HepG2 (cell line): ENCODE measurements around the gene PBX2. TPM values are rescaled to one million over a fixed set of nuclear protein-coding genes. Genes with fewer than 3 reads are reported as not detected.
A peak's percentile ranks its signal among the peaks of the same experiment; 100 is the strongest.

ENCODE experiments used
- HNRNPL ChIP-seq: fragments of 200-400 bp; formaldehyde crosslinking; IDR thresholded peaks from 2 replicates; pipeline ENCODE4 v1.6.1; 2017; ENCODE audit warnings: mild to moderate bottlenecking, low read depth, low read length
- HOXD1 ChIP-seq: sonication (generic); formaldehyde crosslinking; IDR thresholded peaks from 2 replicates; pipeline ENCODE4 v1.5.0; 2020; ENCODE audit warnings: missing genetic modification reagents
- KAT2B ChIP-seq: fragments of 150-350 bp; IDR thresholded peaks from 2 replicates; pipeline ENCODE4 v1.6.1; 2014; ENCODE audit warnings: low read depth, low read length, borderline replicate concordance
- NFRKB ChIP-seq: fragments of 450-650 bp; IDR thresholded peaks from 2 replicates; pipeline ENCODE4 v1.6.1; 2017
- POLR2G ChIP-seq: fragments of 200-400 bp; formaldehyde crosslinking; IDR thresholded peaks from 2 replicates; pipeline ENCODE4 v1.6.1; 2018; ENCODE audit warnings: mild to moderate bottlenecking, low read depth, low read length, moderate library complexity
- RBAK ChIP-seq: sonication (generic); formaldehyde crosslinking; IDR thresholded peaks from 2 replicates; pipeline ENCODE4 v1.5.1; 2020; ENCODE audit warnings: mild to moderate bottlenecking, missing genetic modification reagents
- RBFOX2 ChIP-seq: fragments of 200-400 bp; formaldehyde crosslinking; IDR thresholded peaks from 2 replicates; pipeline ENCODE4 v1.6.1; 2017; ENCODE audit warnings: low read depth, mild to moderate bottlenecking, low read length
- RFX1 ChIP-seq: fragments of 450-650 bp; IDR thresholded peaks from 2 replicates; pipeline ENCODE4 v1.6.1; 2017
- STAG1 ChIP-seq: sonication (generic); formaldehyde crosslinking; IDR thresholded peaks from 2 replicates; pipeline ENCODE4 v1.4.0; 2020; ENCODE audit warnings: missing genetic modification reagents
- U2AF2 ChIP-seq: fragments of 200-400 bp; formaldehyde crosslinking; IDR thresholded peaks from 2 replicates; pipeline ENCODE4 v1.6.1; 2017; ENCODE audit warnings: low read depth, mild to moderate bottlenecking, low read length
- XBP1 ChIP-seq: sonication (generic); formaldehyde crosslinking; IDR thresholded peaks from 2 replicates; pipeline ENCODE4 v1.5.0; 2020; ENCODE audit warnings: missing genetic modification reagents
- ZNF124 ChIP-seq: sonication (generic); formaldehyde crosslinking; IDR thresholded peaks from 2 replicates; pipeline ENCODE4 v1.4.0; 2020; ENCODE audit warnings: missing genetic modification reagents
- ZNF263 ChIP-seq: sonication (generic); formaldehyde crosslinking; IDR thresholded peaks from 2 replicates; pipeline ENCODE4 v1.4.0; 2020; ENCODE audit warnings: missing genetic modification reagents
- ZNF75D ChIP-seq: sonication (generic); formaldehyde crosslinking; IDR thresholded peaks from 2 replicates; pipeline ENCODE4 v1.8.1; 2023; ENCODE audit warnings: missing genetic modification reagents, mild to moderate bottlenecking, borderline replicate concordance
- ZNF772 ChIP-seq: sonication (generic); formaldehyde crosslinking; IDR thresholded peaks from 2 replicates; pipeline ENCODE4 v1.5.0; 2020; ENCODE audit warnings: mild to moderate bottlenecking, missing genetic modification reagents
- polyA plus RNA-seq, 8 experiments: library from polyadenylated mRNA; depleted of rRNA in 3 of 8; stranded (reverse) in 7 of 8; unstranded in 1 of 8; fragments of >200 nt; fragmentation: Illumina TruSeq in 4 of 8; extraction: Trizol in 4 of 8; gene quantifications; 2 replicates each; pipeline versions ENCODE4 v1.2.1 to v1.2.3, GENCODE V29; 2011 to 2016; ENCODE audit warnings: low read depth in 4 of 8, missing spikeins in 1 of 8, mixed read lengths in 1 of 8; ENCODE audit not compliant: insufficient read depth in 1 of 8
- total RNA-seq, 5 experiments: library from RNA; depleted of rRNA; stranded (reverse); fragments of >200 nt; fragmentation: Illumina TruSeq; extraction: Trizol; gene quantifications; 2 replicates each; pipeline ENCODE4 v1.2.3, GENCODE V29; 2016; ENCODE audit warnings: low read depth in 1 of 5
- TF ChIP-seq, protein P1 (sequence below): sonication (generic); formaldehyde crosslinking; conservative IDR thresholded peaks from 2 replicates; pipeline ENCODE4 v1.4.0; 2020; ENCODE audit warnings: missing genetic modification reagents
- TF ChIP-seq, protein P2 (sequence below): sonication (generic); formaldehyde crosslinking; IDR thresholded peaks from 2 replicates; pipeline ENCODE4 v1.4.0; 2020; ENCODE audit warnings: missing genetic modification reagents, borderline replicate concordance
- TF ChIP-seq, protein P3 (sequence below): sonication (generic); formaldehyde crosslinking; IDR thresholded peaks from 2 replicates; pipeline ENCODE4 v1.4.0; 2020; ENCODE audit warnings: missing genetic modification reagents
- TF ChIP-seq, protein P4 (sequence below): fragments of 450-650 bp; IDR thresholded peaks from 2 replicates; pipeline ENCODE4 v1.6.1; 2016
- TF ChIP-seq, protein P5 (sequence below): IDR thresholded peaks from 2 replicates; pipeline ENCODE4 v1.6.1; 2016; ENCODE audit warnings: low read depth, missing genetic modification reagents, missing compliant biosample characterization

Gene PBX2
- total and polyA plus RNA-seq, 2 of the 13 experiments (the other 11 are each of a cell fraction or from before 2014, with no cell fraction given): 42.3 to 77.8 TPM

DNA sequence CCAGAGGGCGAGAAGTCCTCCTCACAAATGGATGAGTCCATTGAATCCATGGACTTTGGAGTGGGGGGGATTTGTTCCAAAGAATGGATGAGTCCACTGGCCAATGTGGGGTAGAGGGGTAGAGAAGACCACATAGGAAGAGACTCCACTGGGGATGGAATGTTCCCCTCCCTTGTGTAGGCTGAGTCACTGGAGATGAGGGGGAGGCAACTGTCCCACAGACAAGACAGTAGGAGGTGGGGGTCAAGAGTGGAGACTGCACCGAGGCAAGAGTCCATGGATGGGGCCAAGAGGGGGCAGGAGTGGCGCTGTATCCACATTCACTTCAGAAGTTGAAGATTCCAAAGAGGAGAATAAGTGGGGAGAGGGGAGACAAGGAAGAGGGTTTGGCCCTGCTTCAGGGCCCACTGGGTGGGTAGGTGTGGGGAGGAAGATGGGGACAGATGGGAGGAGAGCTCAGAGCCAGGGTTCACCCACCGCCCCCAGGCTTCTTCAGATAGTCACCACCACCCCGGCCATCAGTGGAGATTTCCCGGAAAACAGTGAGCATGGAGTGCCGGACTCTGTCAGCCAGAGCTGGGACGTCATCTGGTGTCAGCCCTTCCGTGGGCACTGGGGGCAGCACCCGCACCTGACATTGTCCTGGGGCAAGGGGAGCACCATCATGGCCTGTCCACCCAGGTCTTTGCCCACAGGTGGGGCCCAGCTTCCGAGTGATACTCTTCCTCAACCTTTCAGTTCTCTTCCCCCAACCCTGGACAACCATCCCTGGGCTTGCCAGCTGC, 21.0 kb downstream of the PBX2 start (continued):
- TF ChIP-seq RBAK: no peak
- no peak for TF ChIP-seq HOXD1 (CRISPR knock-in tag)
- TF ChIP-seq STAG1 (CRISPR knock-in tag): peak; percentile 30
- TF ChIP-seq XBP1: no peak
- TF ChIP-seq ZNF124: no peak
- TF ChIP-seq, protein P1, sequence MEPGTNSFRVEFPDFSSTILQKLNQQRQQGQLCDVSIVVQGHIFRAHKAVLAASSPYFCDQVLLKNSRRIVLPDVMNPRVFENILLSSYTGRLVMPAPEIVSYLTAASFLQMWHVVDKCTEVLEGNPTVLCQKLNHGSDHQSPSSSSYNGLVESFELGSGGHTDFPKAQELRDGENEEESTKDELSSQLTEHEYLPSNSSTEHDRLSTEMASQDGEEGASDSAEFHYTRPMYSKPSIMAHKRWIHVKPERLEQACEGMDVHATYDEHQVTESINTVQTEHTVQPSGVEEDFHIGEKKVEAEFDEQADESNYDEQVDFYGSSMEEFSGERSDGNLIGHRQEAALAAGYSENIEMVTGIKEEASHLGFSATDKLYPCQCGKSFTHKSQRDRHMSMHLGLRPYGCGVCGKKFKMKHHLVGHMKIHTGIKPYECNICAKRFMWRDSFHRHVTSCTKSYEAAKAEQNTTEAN (CRISPR knock-in tag): no peak
- no peak for TF ChIP-seq POLR2G
- TF ChIP-seq NFRKB: no peak
- TF ChIP-seq, protein P2, sequence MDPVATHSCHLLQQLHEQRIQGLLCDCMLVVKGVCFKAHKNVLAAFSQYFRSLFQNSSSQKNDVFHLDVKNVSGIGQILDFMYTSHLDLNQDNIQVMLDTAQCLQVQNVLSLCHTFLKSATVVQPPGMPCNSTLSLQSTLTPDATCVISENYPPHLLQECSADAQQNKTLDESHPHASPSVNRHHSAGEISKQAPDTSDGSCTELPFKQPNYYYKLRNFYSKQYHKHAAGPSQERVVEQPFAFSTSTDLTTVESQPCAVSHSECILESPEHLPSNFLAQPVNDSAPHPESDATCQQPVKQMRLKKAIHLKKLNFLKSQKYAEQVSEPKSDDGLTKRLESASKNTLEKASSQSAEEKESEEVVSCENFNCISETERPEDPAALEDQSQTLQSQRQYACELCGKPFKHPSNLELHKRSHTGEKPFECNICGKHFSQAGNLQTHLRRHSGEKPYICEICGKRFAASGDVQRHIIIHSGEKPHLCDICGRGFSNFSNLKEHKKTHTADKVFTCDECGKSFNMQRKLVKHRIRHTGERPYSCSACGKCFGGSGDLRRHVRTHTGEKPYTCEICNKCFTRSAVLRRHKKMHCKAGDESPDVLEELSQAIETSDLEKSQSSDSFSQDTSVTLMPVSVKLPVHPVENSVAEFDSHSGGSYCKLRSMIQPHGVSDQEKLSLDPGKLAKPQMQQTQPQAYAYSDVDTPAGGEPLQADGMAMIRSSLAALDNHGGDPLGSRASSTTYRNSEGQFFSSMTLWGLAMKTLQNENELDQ (CRISPR knock-in tag): no peak
- no peak for TF ChIP-seq RFX1
- peak; percentile 86; the same call in 1 of the 2 replicates for TF ChIP-seq ZNF263 (CRISPR knock-in tag)
- TF ChIP-seq, protein P3, sequence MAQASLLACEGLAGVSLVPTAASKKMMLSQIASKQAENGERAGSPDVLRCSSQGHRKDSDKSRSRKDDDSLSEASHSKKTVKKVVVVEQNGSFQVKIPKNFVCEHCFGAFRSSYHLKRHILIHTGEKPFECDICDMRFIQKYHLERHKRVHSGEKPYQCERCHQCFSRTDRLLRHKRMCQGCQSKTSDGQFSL: peak; percentile 82
- 0 out of 2 replicates have a peak, but pooled peaks have one; percentile 48 for TF ChIP-seq HNRNPL
- no peak for TF ChIP-seq KAT2B
- TF ChIP-seq, protein P4, sequence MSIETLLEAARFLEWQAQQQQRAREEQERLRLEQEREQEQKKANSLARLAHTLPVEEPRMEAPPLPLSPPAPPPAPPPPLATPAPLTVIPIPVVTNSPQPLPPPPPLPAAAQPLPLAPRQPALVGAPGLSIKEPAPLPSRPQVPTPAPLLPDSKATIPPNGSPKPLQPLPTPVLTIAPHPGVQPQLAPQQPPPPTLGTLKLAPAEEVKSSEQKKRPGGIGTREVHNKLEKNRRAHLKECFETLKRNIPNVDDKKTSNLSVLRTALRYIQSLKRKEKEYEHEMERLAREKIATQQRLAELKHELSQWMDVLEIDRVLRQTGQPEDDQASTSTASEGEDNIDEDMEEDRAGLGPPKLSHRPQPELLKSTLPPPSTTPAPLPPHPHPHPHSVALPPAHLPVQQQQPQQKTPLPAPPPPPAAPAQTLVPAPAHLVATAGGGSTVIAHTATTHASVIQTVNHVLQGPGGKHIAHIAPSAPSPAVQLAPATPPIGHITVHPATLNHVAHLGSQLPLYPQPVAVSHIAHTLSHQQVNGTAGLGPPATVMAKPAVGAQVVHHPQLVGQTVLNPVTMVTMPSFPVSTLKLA: no peak
- no peak for TF ChIP-seq ZNF75D (CRISPR knock-in tag)
- no peak for TF ChIP-seq ZNF772 (CRISPR knock-in tag)
- no peak for TF ChIP-seq U2AF2
- TF ChIP-seq RBFOX2: peak; percentile 53; the same call in 1 of the 2 replicates
- TF ChIP-seq, protein P5, sequence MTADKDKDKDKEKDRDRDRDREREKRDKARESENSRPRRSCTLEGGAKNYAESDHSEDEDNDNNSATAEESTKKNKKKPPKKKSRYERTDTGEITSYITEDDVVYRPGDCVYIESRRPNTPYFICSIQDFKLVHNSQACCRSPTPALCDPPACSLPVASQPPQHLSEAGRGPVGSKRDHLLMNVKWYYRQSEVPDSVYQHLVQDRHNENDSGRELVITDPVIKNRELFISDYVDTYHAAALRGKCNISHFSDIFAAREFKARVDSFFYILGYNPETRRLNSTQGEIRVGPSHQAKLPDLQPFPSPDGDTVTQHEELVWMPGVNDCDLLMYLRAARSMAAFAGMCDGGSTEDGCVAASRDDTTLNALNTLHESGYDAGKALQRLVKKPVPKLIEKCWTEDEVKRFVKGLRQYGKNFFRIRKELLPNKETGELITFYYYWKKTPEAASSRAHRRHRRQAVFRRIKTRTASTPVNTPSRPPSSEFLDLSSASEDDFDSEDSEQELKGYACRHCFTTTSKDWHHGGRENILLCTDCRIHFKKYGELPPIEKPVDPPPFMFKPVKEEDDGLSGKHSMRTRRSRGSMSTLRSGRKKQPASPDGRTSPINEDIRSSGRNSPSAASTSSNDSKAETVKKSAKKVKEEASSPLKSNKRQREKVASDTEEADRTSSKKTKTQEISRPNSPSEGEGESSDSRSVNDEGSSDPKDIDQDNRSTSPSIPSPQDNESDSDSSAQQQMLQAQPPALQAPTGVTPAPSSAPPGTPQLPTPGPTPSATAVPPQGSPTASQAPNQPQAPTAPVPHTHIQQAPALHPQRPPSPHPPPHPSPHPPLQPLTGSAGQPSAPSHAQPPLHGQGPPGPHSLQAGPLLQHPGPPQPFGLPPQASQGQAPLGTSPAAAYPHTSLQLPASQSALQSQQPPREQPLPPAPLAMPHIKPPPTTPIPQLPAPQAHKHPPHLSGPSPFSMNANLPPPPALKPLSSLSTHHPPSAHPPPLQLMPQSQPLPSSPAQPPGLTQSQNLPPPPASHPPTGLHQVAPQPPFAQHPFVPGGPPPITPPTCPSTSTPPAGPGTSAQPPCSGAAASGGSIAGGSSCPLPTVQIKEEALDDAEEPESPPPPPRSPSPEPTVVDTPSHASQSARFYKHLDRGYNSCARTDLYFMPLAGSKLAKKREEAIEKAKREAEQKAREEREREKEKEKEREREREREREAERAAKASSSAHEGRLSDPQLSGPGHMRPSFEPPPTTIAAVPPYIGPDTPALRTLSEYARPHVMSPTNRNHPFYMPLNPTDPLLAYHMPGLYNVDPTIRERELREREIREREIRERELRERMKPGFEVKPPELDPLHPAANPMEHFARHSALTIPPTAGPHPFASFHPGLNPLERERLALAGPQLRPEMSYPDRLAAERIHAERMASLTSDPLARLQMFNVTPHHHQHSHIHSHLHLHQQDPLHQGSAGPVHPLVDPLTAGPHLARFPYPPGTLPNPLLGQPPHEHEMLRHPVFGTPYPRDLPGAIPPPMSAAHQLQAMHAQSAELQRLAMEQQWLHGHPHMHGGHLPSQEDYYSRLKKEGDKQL: no peak
